NCI-H2196 treated with DMSO at 0.1 percent for 48 hours (cell line): ENCODE measurements around the gene RRAGB.
"Not testable (repeated sequence)": the region's sequence is repeated elsewhere in the genome, so short reads cannot be mapped to it uniquely, and the experiment has no call there.

ENCODE experiments used
- DNase-seq: peaks from one replicate; lab custom pipeline; 2025; ENCODE audit not compliant: unreplicated experiment; lab: John Stamatoyannopoulos, UW

The RRAGB gene

DNA sequence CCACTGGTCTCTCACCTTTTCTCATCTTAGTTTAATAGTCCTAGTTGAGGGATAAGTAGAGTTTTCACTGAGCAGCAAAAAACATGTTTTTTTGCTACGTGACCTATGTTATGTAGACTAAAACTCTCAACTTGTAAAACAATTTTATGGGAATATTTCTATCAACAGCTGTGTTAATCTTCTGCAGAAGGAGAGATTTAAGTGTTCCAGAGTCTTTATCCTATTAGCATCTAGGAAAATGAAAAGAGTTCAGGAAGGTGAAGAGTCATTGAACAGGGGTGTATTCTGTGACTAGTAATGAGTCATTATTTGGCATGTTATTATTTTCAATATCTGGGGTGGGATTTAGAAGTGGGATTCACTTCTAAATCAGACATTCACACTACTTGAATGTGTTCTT lies 41.9 kb downstream of the RRAGB start:
- DNase-seq: no peak

DNA sequence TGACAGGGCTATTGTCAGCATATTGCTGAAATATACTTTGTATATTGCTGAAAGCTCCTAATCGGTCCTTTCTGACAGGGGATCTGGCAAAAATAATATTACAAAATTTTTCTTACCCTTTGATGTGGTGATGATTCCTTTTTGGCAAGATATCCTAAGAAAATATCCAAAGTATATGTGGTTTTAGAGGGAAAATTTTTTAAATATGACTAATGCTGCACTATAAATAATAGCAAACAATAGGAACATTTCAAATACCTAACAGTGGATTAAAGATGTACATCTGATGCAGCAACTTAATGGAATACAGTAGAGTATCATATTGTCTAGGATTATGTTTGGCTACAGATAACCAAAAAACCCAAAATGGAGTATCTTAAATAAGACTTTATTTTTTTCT lies 49.6 kb downstream of the RRAGB start:
- no peak for DNase-seq

DNA sequence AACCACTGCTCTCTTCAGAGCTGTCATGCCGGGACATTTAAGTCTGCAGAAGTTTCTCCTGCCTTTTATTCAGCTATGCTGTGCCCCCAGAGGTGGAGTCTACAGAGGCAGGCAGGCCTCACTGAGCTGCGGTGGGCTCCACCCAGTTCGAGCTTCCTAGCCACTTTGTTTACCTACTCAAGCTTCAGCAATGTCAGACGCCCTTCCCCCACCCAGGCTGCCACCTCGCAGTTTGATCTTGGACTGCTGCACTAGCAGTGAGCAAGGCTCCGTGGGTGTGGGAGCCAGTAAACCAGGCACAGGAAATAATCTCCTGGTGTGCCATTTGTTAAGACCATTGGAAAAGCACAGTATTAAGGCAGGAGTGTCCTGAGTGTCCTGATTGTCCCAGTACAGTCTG lies 56.9 kb downstream of the RRAGB start:
- not testable (repeated sequence) for DNase-seq

DNA sequence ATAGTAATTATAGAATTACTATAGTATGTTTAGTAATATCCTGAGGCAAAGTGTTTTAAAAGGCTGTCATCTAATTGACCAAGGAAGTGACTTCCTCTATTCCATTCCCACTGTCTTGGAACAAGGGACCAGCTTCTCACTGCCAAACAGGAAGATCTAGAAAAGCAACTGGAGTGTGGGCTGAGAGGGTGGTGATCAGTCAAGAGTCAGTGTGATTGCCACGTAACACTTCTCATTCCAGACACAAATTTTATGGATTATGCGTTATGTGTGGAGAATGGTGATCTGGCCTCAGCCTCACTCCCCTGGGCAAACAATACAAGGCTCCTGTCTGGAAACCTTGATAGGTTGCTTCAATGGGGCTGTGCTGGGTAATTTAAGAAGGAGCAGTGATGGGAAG lies 60.0 kb downstream of the RRAGB start:
- no peak for DNase-seq

DNA sequence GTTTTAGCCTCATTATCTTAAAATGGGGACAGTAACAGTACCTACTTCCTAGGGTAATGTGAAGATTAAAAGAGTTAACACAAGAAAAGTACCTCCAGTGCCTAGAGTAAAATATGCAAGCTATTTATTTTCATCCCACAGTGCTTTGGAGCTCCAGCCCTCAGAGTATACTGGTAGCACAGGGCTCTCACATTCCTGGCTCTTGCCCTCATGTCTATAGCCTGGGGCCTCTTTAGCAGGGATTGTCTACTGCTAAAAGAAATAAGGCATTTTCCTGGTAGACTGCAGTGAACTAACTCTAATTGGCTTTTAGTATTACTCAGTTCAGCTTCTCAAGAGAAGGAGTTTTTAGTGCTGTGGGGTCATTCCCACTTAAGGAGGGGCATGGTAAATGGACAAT lies 60.8 kb downstream of the RRAGB start:
- no peak for DNase-seq

DNA sequence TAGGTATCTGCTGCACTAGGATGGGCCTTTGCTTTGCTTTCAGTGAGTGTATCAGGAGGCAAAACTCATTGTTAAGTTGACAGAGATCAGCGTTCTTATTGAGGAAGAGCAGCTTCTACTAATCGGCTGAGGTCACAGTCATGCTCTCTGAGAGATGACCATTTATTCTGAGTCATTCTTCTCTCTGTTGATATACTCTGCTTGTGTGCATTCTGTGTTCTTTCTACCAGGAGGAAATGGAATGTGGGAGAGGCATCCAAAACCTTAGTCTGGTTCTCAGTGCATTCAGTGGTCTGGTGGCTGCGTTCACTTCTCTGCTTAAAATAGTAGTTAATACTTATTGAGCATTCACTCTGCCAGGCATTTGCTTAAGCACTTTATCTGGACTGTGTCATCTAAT lies 66.2 kb downstream of the RRAGB start:
- DNase-seq: no peak

DNA sequence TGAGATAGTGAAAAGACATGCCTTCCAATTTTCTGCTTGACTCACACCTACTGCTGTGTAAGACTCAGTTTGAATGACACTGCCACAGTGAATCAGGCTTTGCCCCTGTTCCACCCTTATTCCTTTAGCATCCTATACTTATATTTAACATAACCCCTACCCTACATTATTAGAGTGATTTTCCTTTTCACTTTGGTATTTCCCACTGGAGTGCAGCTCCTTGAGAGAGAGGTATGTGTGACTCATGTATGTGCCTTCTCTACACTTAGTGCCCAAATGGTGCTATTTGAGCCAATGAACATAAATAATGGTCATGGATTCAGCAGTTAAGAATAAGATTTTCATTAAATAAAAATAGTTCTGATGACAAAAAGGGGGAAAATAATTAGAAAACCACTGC lies 69.5 kb downstream of the RRAGB start:
- no peak for DNase-seq

DNA sequence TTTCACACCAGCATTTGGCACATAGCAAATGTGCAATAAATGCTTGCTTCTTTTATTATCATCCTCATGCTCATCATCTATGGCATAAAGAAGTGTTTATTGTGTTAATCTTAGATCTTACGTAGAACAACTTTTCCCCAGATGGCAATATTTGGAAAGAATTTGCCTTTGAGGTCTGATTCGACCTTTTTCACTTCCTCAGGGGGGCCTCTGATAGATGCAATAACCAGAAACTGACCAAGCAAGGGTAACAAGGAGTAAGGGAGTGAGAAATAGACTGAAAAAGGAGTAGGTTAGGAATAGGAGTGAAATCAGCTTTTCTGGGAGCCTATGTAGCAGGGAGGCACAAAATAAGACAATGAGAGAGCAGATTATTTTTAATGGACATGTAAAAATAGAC lies 70.2 kb downstream of the RRAGB start:
- DNase-seq: no peak

DNA sequence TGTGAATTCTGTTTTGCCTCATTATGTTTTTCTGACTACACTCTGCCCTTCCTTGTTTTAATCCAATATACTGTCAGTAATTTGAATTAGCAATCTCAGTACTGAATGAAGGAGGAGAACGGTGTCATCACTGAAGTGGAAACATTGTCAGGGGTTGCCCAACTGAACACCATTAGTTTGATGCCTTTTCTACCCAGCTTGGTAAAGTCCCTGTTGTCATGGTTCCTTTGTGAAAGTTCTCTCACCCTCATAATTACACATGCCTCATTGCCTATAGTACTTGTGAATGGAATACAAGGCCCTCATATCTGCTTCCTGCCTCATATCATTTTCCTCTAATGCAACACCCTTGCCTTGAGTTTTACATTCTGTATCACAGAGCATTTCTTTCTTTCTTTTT lies 76.9 kb downstream of the RRAGB start:
- DNase-seq: no peak

DNA sequence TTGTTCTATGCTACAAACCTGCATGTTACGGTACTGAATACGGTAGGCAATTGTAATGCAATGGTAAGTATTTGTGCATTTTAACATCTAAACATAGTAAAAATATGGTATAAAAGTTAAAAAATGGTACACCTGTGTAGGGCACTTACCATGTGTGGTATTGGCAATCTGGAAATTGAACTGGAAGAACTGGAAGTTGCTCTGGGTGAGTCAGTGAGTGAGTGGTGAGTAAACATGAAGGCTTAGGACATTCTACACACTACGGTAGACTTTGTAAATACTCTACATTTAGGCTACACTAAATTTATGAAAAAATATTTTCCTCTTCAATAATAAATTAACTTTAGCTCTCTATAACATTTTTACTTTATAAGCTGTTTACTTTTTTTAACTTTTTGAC lies 78.9 kb downstream of the RRAGB start:
- DNase-seq: no peak

DNA sequence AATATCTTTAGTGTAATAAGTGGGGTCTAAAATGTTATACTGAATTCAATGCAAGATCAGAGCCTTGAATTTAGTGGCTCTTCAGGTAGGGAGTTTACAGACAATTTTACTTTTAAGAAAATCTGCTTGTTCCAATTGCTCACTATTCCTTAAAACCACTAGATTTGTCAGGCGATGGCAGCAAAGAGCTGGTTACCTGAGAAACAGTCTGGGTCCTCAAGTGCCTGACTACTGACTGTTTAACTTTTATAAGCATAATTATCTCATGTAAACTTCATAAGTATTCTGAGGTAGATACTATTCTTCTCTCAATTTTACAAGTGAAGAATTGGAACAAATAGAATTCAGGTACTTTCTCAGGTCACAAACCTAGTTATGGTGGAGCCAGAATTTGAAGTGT lies 84.3 kb downstream of the RRAGB start:
- no peak for DNase-seq
